ENCODE data around the gene ARHGDIG. TPM values are rescaled to one million over a fixed set of nuclear protein-coding genes. Genes with fewer than 3 reads are reported as not detected.

Gene ARHGDIG
- total and polyA plus RNA-seq, 9 of the 15 experiments (the other 6 are each of a cell fraction or from before 2014, with no cell fraction given): 0.36 to 2.5 (median 0.64) TPM; not detected in 2

DNA sequence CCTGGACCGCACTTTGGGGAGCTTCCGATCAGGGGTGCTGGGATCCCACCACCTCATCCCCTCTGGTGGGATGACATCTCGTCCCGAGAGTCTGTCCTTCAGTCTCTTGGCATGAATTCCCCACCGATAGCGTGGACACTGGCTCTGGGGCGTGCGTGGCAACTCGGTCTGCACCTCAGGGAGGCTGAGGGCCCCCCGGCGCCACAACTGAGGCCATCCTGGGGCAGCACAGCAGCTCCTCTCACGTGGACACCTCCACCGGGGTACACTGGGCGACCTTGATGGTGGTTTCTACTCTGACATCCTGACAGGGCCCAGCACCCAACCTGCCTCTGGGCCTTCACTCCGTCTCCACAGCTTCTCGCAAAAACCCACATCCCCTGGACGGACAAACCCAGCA is 11.1 kb downstream of the ARHGDIG start:
- ATAC-seq (no peak), FAIRE-seq (no peak), DNase-seq (ENCODE audit: extremely low read depth in 1 of 4, low spot score in 3 of 4) (no peak)
- intact Hi-C loops (cut with micrococcal nuclease): no loop called here
- Histone ChIP-seq H2AFZ (ENCODE audit: low read depth, low read length) (no peak overlapping the region), H3K9me3 (replicated peaks; ENCODE audit: control insufficient read depth, insufficient read depth, low read depth, low read length) (no peaks in the 10 kb centered on the region), H4K20me1 (replicated peaks; ENCODE audit: control insufficient read depth, insufficient read depth, low read length) (no peaks in the 10 kb centered on the region), H3K4me3 (no peak overlapping the region), H3K79me2 (ENCODE audit: control insufficient read depth, insufficient read depth, low read length) (no peaks in the 10 kb centered on the region), H3K27me3 (ENCODE audit: control insufficient read depth in 2 of 2, insufficient read depth in 2 of 2, low read length in 2 of 2) (no peaks in the 10 kb centered on the region), H3K4me1 (replicated peaks in 1 of 2; ENCODE audit: control insufficient read depth in 2 of 2, insufficient read depth in 2 of 2, low read length in 2 of 2) (peaks cover 0 to 28% of the 10 kb centered on the region in 2 experiments; a peak in 2 of 5 replicates), H3K27ac (ENCODE audit: extremely low read depth, low read depth, low read length) (no peak overlapping the region), H3K9ac (ENCODE audit: insufficient read depth in 1 of 2, low read depth in 2 of 2, low read length in 2 of 2) (no peak overlapping the region; a peak in 1 of 4 replicates), H3K36me3 (ENCODE audit: control insufficient read depth, insufficient read depth, low read length) (peaks cover 83% of the 10 kb centered on the region; the same call in 1 of the 3 replicates), H3K9me1 (ENCODE audit: control insufficient read depth, insufficient read depth, low read length) (no peaks in the 10 kb centered on the region), H3K4me2 (ENCODE audit: insufficient read depth, low read length) (no peak overlapping the region)
- ChIA-PET CTCF (ENCODE audit: low intra/inter-chr PET ratio) (no interaction called here), POLR2A (interaction anchor here (0.7 kb wide), 1 partner anchor 57 kb away, joined by 3 read pairs; no protein-coding TSS in a partner anchor)
- WGBS (ENCODE audit: insufficient coverage, low coverage, missing lambda C conversion rate): 95% methylated on average over 17 of the region's 17 CpGs
- BruUV-seq (replicated peaks): no TSS peak
- in situ Hi-C loops (cut with MboI): no loop called here
- TF ChIP-seq NR2C1 (IDR thresholded peaks at IDR 0.05) (no peak), NR2C1 (tag; IDR thresholded peaks at IDR 0.05) (no peak), BRD9 (IDR thresholded peaks at IDR 0.05; ENCODE audit: low read depth, partially characterized antibody) (no peak), HCFC1 (IDR thresholded peaks at IDR 0.05; ENCODE audit: low read depth, low read length) (no peak), KDM1A (IDR thresholded peaks at IDR 0.05) (no peak), CC2D1A (IDR thresholded peaks at IDR 0.05) (no peak), ZNF668 (CRISPR knock-in tag; IDR thresholded peaks at IDR 0.05) (no peak), ZNF124 (CRISPR knock-in tag; IDR thresholded peaks at IDR 0.05) (no peak), PRPF4 (IDR thresholded peaks at IDR 0.05; ENCODE audit: insufficient read depth, low read depth, low read length, poor library complexity, severe bottlenecking) (no peak), NFIC (IDR thresholded peaks at IDR 0.05) (no peak), ARID1B (IDR thresholded peaks at IDR 0.05) (no peak), NR3C1 (CRISPR knock-in tag; IDR thresholded peaks at IDR 0.05) (no peak), NONO (IDR thresholded peaks at IDR 0.05; ENCODE audit: low read depth in 2 of 2, low read length in 1 of 2) (no peak), ARHGAP35 (IDR thresholded peaks at IDR 0.05; ENCODE audit: partially characterized antibody) (no peak)
- TF ChIP-seq, protein P1, sequence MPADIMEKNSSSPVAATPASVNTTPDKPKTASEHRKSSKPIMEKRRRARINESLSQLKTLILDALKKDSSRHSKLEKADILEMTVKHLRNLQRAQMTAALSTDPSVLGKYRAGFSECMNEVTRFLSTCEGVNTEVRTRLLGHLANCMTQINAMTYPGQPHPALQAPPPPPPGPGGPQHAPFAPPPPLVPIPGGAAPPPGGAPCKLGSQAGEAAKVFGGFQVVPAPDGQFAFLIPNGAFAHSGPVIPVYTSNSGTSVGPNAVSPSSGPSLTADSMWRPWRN (IDR thresholded peaks at IDR 0.05; ENCODE audit: low read depth): no peak
- TF ChIP-seq, protein P2, sequence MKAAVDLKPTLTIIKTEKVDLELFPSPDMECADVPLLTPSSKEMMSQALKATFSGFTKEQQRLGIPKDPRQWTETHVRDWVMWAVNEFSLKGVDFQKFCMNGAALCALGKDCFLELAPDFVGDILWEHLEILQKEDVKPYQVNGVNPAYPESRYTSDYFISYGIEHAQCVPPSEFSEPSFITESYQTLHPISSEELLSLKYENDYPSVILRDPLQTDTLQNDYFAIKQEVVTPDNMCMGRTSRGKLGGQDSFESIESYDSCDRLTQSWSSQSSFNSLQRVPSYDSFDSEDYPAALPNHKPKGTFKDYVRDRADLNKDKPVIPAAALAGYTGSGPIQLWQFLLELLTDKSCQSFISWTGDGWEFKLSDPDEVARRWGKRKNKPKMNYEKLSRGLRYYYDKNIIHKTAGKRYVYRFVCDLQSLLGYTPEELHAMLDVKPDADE (conservative IDR thresholded peaks at IDR 0.05; ENCODE audit: control insufficient read depth, low read depth, low read length): no peak
- TF ChIP-seq, protein P3, sequence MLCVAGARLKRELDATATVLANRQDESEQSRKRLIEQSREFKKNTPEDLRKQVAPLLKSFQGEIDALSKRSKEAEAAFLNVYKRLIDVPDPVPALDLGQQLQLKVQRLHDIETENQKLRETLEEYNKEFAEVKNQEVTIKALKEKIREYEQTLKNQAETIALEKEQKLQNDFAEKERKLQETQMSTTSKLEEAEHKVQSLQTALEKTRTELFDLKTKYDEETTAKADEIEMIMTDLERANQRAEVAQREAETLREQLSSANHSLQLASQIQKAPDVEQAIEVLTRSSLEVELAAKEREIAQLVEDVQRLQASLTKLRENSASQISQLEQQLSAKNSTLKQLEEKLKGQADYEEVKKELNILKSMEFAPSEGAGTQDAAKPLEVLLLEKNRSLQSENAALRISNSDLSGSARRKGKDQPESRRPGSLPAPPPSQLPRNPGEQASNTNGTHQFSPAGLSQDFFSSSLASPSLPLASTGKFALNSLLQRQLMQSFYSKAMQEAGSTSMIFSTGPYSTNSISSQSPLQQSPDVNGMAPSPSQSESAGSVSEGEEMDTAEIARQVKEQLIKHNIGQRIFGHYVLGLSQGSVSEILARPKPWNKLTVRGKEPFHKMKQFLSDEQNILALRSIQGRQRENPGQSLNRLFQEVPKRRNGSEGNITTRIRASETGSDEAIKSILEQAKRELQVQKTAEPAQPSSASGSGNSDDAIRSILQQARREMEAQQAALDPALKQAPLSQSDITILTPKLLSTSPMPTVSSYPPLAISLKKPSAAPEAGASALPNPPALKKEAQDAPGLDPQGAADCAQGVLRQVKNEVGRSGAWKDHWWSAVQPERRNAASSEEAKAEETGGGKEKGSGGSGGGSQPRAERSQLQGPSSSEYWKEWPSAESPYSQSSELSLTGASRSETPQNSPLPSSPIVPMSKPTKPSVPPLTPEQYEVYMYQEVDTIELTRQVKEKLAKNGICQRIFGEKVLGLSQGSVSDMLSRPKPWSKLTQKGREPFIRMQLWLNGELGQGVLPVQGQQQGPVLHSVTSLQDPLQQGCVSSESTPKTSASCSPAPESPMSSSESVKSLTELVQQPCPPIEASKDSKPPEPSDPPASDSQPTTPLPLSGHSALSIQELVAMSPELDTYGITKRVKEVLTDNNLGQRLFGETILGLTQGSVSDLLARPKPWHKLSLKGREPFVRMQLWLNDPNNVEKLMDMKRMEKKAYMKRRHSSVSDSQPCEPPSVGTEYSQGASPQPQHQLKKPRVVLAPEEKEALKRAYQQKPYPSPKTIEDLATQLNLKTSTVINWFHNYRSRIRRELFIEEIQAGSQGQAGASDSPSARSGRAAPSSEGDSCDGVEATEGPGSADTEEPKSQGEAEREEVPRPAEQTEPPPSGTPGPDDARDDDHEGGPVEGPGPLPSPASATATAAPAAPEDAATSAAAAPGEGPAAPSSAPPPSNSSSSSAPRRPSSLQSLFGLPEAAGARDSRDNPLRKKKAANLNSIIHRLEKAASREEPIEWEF (CRISPR knock-in tag; IDR thresholded peaks at IDR 0.05): no peak
